Measurements from ENCODE around the gene CSTF1.

- TF ChIP-seq CTCF (IDR thresholded peaks at IDR 0.05; ENCODE audit: insufficient read depth, low read length, poor library complexity, severe bottlenecking) (no peak), EZH2phosphoT487 (conservative IDR thresholded peaks at IDR 0.05; ENCODE audit: low read length) (no peak)
Observed at GRCh38 chr20:56440346-56441007, 48.0 kb downstream of the CSTF1 start.

Measured in SU-DHL-6 (cell line).